Heart left ventricle (tissue), 16 donors: Measurements from ENCODE around the gene SYT15. TPM values are rescaled to one million over a fixed set of nuclear protein-coding genes. Genes with fewer than 3 reads are reported as not detected.

Experiments
- ATAC-seq, 4 donors: fragments of 200-7000 bp; cut with Tn5 transposase; one replicate each; pipeline ENCODE4 v1.9.1; 2020 to 2022; ENCODE audit warnings: moderate library complexity in 4 of 4, mild to moderate bottlenecking in 3 of 4, moderate number of reproducible peaks in 1 of 4
- DNase-seq, 5 donors: peaks; one replicate each; pipeline ENCODE4 v3.0.0-alpha.2; 2020
- H3K27ac ChIP-seq, 12 donors: fragments of 200-600 bp; sonication (generic) in 4 of 12; one replicate each; pipeline versions ENCODE4 v1.5.0 to v1.8.0; 2016 to 2022; ENCODE audit warnings: mild to moderate bottlenecking in 2 of 12
- H3K27me3 ChIP-seq, 9 donors: fragments of 200-600 bp; sonication (generic) in 2 of 9; one replicate each; pipeline versions ENCODE4 v1.5.1 to v1.8.0; 2016 to 2022; ENCODE audit warnings: mild to moderate bottlenecking in 3 of 9
- H3K36me3 ChIP-seq, 9 donors: fragments of 200-600 bp; sonication (generic) in 2 of 9; one replicate each; pipeline versions ENCODE4 v1.5.0 to v1.8.0; 2018 to 2022; ENCODE audit warnings: mild to moderate bottlenecking in 2 of 9
- H3K4me1 ChIP-seq, 12 donors: fragments of 200-600 bp; sonication (generic) in 4 of 12; one replicate each; pipeline versions ENCODE4 v1.5.0 to v1.8.0; 2016 to 2022; ENCODE audit warnings: mild to moderate bottlenecking in 3 of 12
- H3K4me3 ChIP-seq, 12 donors: fragments of 200-600 bp; sonication (generic) in 4 of 12; one replicate each; pipeline versions ENCODE4 v1.5.0 to v1.8.0; 2017 to 2022; ENCODE audit warnings: mild to moderate bottlenecking in 9 of 12, moderate library complexity in 4 of 12
- H3K9me3 ChIP-seq, 12 donors: fragments of 200-600 bp; sonication (generic) in 4 of 12; one replicate each; pipeline versions ENCODE4 v1.5.0 to v1.8.0; 2016 to 2022; ENCODE audit warnings: mild to moderate bottlenecking in 1 of 12
- CTCF ChIP-seq, 12 donors: fragments of 200-600 bp; sonication (generic) in 4 of 12; IDR thresholded peaks; one replicate each; pipeline versions ENCODE4 v1.5.0 to v1.8.0; 2018 to 2022; ENCODE audit warnings: antibody characterized with exemption in 12 of 12, mild to moderate bottlenecking in 5 of 12
- POLR2A ChIP-seq, 2 donors: fragments of 450-650 bp; IDR thresholded peaks; one replicate each; pipeline ENCODE4 v1.6.1; 2017; ENCODE audit warnings: antibody characterized with exemption in 2 of 2, mild to moderate bottlenecking in 2 of 2, moderate library complexity in 2 of 2
- WGBS, 4 donors: extraction: QIAGEN DNeasy Blood & Tissue Kit in 2 of 4; methylation state at CpG; one replicate each; pipeline versions ENCODE4 v1.1.5 to v1.1.7; 2013 to 2018; 5-methylcytosine and 5-hydroxymethylcytosine counted together
- intact Hi-C, 10 donors: fragments of 100-400 bp; cut with DNase I; formaldehyde crosslinking; loops; one replicate each; pipeline versions ENCODE4 v1.11.1 to v1.14.2; 2022
- polyA plus RNA-seq, 2 donors: library from polyadenylated mRNA; stranded (reverse); fragments of 200-250 nt; gene quantifications; one replicate each; pipeline ENCODE4 v1.2.3, GENCODE V29; 2013
- total RNA-seq, 9 donors: library from RNA; depleted of rRNA in 2 of 9; stranded (reverse); fragments of >200 nt in 2 of 9; fragmentation: NEBNext Ultra II Directional in 3 of 9; extraction: Animal tissue kit (Norgen Biotek cat#: 25700) in 3 of 9; gene quantifications; one replicate each; pipeline versions ENCODE4 v1.1.0 to v1.2.4, GENCODE V29; 2016 to 2023
- donor health status: ischemic (EF 13 %, LVEDD 7.1; RV severe dilation, severe dysfunction).
- donor health status: healthy with polysubstance abuse.
- donor health status: DM: no; HTN: yes; CAD: no.
- donor health status: DM: no; HTN: no; CAD: no.
- donor health status: ischemic (EF 25% LVEDD 6.9; RV normal size, moderate dysfunction).
- donor health status: ischemic (EF 25% LVEDD 5.7; RV mildly dilated, moderate dysfunction).
- donor health status: healthy.
- donor health status: DM: yes; HTN: yes; CAD: no.
- donor health status: ischemic (EF 35%, LVEDD 5.7; RV mildly dilated, moderate dysfunction).
- donor health status: nonischemic (EF 11% LVEDD 7.7; RV severe dilation, severe dysfunction).
- donor health status: DM: yes; HTN: yes; CAD: no.
- donor health status: PGD.
- donor health status: ischemic (EF 29% LVEDD 5.4; RV normal size, mild dysfunction).
- donor health status: nonischemic (EF 23%, LVEDD 6.1; RV moderate dilation, normal function).

SYT15 gene
- total and polyA plus RNA-seq, 11 donors: 1.0 to 5.2 (median 2.7) TPM

- no peak overlapping the region for H3K4me3 ChIP-seq
- no peak for TF ChIP-seq CTCF (IDR thresholded peaks at IDR 0.05)
- no peak for TF ChIP-seq POLR2A (IDR thresholded peaks at IDR 0.05)
- H3K4me1 ChIP-seq: peaks cover 0 to 4% (median 0%) of the 10 kb centered on the region in 12 donors
- peaks cover 3 to 71% (median 33%) of the 10 kb centered on the region in 9 donors for H3K27me3 ChIP-seq
- DNase-seq (peak in 2 of 5 donors; percentile 19 to 60), ATAC-seq (no peak)
- intact Hi-C loops: no loop called here
- H3K9me3 ChIP-seq: no peaks in the 10 kb centered on the region
- 85 to 94% (median 88%) methylated on average over 6 of the region's 6 CpGs for WGBS, 4 donors
- no peak overlapping the region for H3K27ac ChIP-seq
- H3K36me3 ChIP-seq: no peaks in the 10 kb centered on the region
Measured at GRCh38 chr10:46536171-46536570, 42.8 kb upstream of the SYT15 start.

GRCh38 chr10:46536781-46537180, 42.1 kb upstream of the SYT15 start:
- Histone ChIP-seq H3K4me1 (peaks cover 0 to 9% (median 0%) of the 10 kb centered on the region in 12 donors), H3K9me3 (no peaks in the 10 kb centered on the region), H3K4me3 (no peak overlapping the region), H3K27ac (no peak overlapping the region), H3K36me3 (no peaks in the 10 kb centered on the region), H3K27me3 (peaks cover 3 to 77% (median 34%) of the 10 kb centered on the region in 9 donors)
- peak in 2 of 5 donors; percentile 11 to 13 for DNase-seq
- TF ChIP-seq POLR2A (IDR thresholded peaks at IDR 0.05) (no peak), CTCF (IDR thresholded peaks at IDR 0.05) (no peak)
- intact Hi-C loops: no loop called here
- WGBS, 4 donors: 83 to 91% (median 84%) methylated on average over 5 of the region's 5 CpGs
- ATAC-seq: peak in 1 of 4 donors; percentile 11

- no peak for ATAC-seq
Measured at GRCh38 chr10:46537309-46537708, 41.6 kb upstream of the SYT15 start.

GRCh38 chr10:46538155-46538554, 40.8 kb upstream of the SYT15 start:
- intact Hi-C loops: no loop called here
- Histone ChIP-seq H3K27me3 (peaks cover 3 to 80% (median 34%) of the 10 kb centered on the region in 9 donors), H3K4me1 (peaks cover 0 to 9% (median 0%) of the 10 kb centered on the region in 12 donors), H3K4me3 (no peak overlapping the region), H3K36me3 (no peaks in the 10 kb centered on the region), H3K27ac (no peak overlapping the region), H3K9me3 (no peaks in the 10 kb centered on the region)
- DNase-seq: peak in 1 of 5 donors; percentile 1
- 90 to 96% (median 93%) methylated on average over 5 of the region's 5 CpGs for WGBS, 4 donors
- TF ChIP-seq CTCF (IDR thresholded peaks at IDR 0.05) (no peak), POLR2A (IDR thresholded peaks at IDR 0.05) (no peak)
- ATAC-seq: no peak

More at GRCh38 chr10:46537309-46537708, 41.6 kb upstream of the SYT15 start:
- no peak overlapping the region for H3K27ac ChIP-seq
- no peak for TF ChIP-seq CTCF (IDR thresholded peaks at IDR 0.05)
- TF ChIP-seq POLR2A (IDR thresholded peaks at IDR 0.05): no peak
- H3K27me3 ChIP-seq: peaks cover 3 to 79% (median 34%) of the 10 kb centered on the region in 9 donors
- intact Hi-C loops: no loop called here
- no peaks in the 10 kb centered on the region for H3K9me3 ChIP-seq
- WGBS, 4 donors: 67 to 76% (median 68%) methylated on average over 5 of the region's 5 CpGs
- peaks cover 0 to 9% (median 0%) of the 10 kb centered on the region in 12 donors for H3K4me1 ChIP-seq
- no peak overlapping the region for H3K4me3 ChIP-seq
- peak in 1 of 5 donors; percentile 4 for DNase-seq
- no peaks in the 10 kb centered on the region for H3K36me3 ChIP-seq
